ENCODE data around the gene RXRG. TPM values are rescaled to one million over a fixed set of nuclear protein-coding genes. Genes with fewer than 3 reads are reported as not detected.
"Not testable (repeated sequence)": the region's sequence is repeated elsewhere in the genome, so short reads cannot be mapped to it uniquely, and the experiment has no call there.

RXRG gene
- total RNA-seq, 1 donor from 2014 or later = 39.1 TPM

- Histone ChIP-seq H3K4me1 (ENCODE audit: control insufficient read depth in 3 of 3, insufficient read depth in 3 of 3, low read length in 3 of 3) (no peaks in the 10 kb centered on the region), H3K27me3 (ENCODE audit: control insufficient read depth in 3 of 3, insufficient read depth in 3 of 3, low read length in 3 of 3) (no peaks in the 10 kb centered on the region), H3K9ac (ENCODE audit: low read depth in 1 of 3, low read length in 3 of 3) (no peak overlapping the region), H3K4me3 (ENCODE audit: low read length in 3 of 3) (no peak overlapping the region), H3K9me3 (ENCODE audit: control insufficient read depth in 3 of 3, low read length in 3 of 3) (no peaks in the 10 kb centered on the region), H3K36me3 (ENCODE audit: control insufficient read depth in 3 of 3, insufficient read depth in 3 of 3, low read length in 3 of 3) (no peaks in the 10 kb centered on the region), H3K27ac (ENCODE audit: low read depth, low read length) (no peak overlapping the region)
Observed at GRCh38 chr1:165474196-165474595, 29.3 kb upstream of the RXRG start.

GRCh38 chr1:165473081-165473480 lies 28.2 kb upstream of the RXRG start:
- no peaks in the 10 kb centered on the region for H3K27me3 ChIP-seq (ENCODE audit: control insufficient read depth in 3 of 3, insufficient read depth in 3 of 3, low read length in 3 of 3)
- no peaks in the 10 kb centered on the region for H3K9me3 ChIP-seq (ENCODE audit: control insufficient read depth in 3 of 3, low read length in 3 of 3)
- H3K4me3 ChIP-seq (ENCODE audit: low read length in 3 of 3) = no peak overlapping the region
- no peak overlapping the region for H3K27ac ChIP-seq (ENCODE audit: low read depth, low read length)
- no peaks in the 10 kb centered on the region for H3K36me3 ChIP-seq (ENCODE audit: control insufficient read depth in 3 of 3, insufficient read depth in 3 of 3, low read length in 3 of 3)
- H3K9ac ChIP-seq (ENCODE audit: low read depth in 1 of 3, low read length in 3 of 3) = no peak overlapping the region
- H3K4me1 ChIP-seq (ENCODE audit: control insufficient read depth in 3 of 3, insufficient read depth in 3 of 3, low read length in 3 of 3) = no peaks in the 10 kb centered on the region

GRCh38 chr1:165468726-165469249 lies 23.9 kb upstream of the RXRG start:
- H3K4me1 ChIP-seq (ENCODE audit: control insufficient read depth in 3 of 3, insufficient read depth in 3 of 3, low read length in 3 of 3) = no peaks in the 10 kb centered on the region
- no peaks in the 10 kb centered on the region for H3K36me3 ChIP-seq (ENCODE audit: control insufficient read depth in 3 of 3, insufficient read depth in 3 of 3, low read length in 3 of 3)
- H3K9me3 ChIP-seq (ENCODE audit: control insufficient read depth in 3 of 3, low read length in 3 of 3) = no peaks in the 10 kb centered on the region
- H3K27ac ChIP-seq (ENCODE audit: low read depth, low read length) = no peak overlapping the region
- no peak overlapping the region for H3K9ac ChIP-seq (ENCODE audit: low read depth in 1 of 3, low read length in 3 of 3)
- H3K27me3 ChIP-seq (ENCODE audit: control insufficient read depth in 3 of 3, insufficient read depth in 3 of 3, low read length in 3 of 3) = no peaks in the 10 kb centered on the region
- H3K4me3 ChIP-seq (ENCODE audit: low read length in 3 of 3) = no peak overlapping the region

- Histone ChIP-seq H3K27ac (ENCODE audit: low read depth, low read length) (no peak overlapping the region), H3K27me3 (ENCODE audit: control insufficient read depth in 3 of 3, insufficient read depth in 3 of 3, low read length in 3 of 3) (no peaks in the 10 kb centered on the region), H3K4me3 (ENCODE audit: low read length in 3 of 3) (no peak overlapping the region), H3K9me3 (ENCODE audit: control insufficient read depth in 3 of 3, low read length in 3 of 3) (no peaks in the 10 kb centered on the region), H3K9ac (ENCODE audit: low read depth in 1 of 3, low read length in 3 of 3) (no peak overlapping the region), H3K4me1 (ENCODE audit: control insufficient read depth in 3 of 3, insufficient read depth in 3 of 3, low read length in 3 of 3) (no peaks in the 10 kb centered on the region), H3K36me3 (ENCODE audit: control insufficient read depth in 3 of 3, insufficient read depth in 3 of 3, low read length in 3 of 3) (no peaks in the 10 kb centered on the region)
Observed at GRCh38 chr1:165468253-165468652, 23.3 kb upstream of the RXRG start.

GRCh38 chr1:165467706-165468105 lies 22.8 kb upstream of the RXRG start:
- no peak overlapping the region for H3K27ac ChIP-seq (ENCODE audit: low read depth, low read length)
- H3K9me3 ChIP-seq (ENCODE audit: control insufficient read depth in 3 of 3, low read length in 3 of 3) = no peaks in the 10 kb centered on the region
- no peak overlapping the region for H3K4me3 ChIP-seq (ENCODE audit: low read length in 3 of 3)
- H3K27me3 ChIP-seq (ENCODE audit: control insufficient read depth in 3 of 3, insufficient read depth in 3 of 3, low read length in 3 of 3) = no peaks in the 10 kb centered on the region
- no peak overlapping the region for H3K9ac ChIP-seq (ENCODE audit: low read depth in 1 of 3, low read length in 3 of 3)
- no peaks in the 10 kb centered on the region for H3K4me1 ChIP-seq (ENCODE audit: control insufficient read depth in 3 of 3, insufficient read depth in 3 of 3, low read length in 3 of 3)
- no peaks in the 10 kb centered on the region for H3K36me3 ChIP-seq (ENCODE audit: control insufficient read depth in 3 of 3, insufficient read depth in 3 of 3, low read length in 3 of 3)

GRCh38 chr1:165463978-165464377 lies 19.1 kb upstream of the RXRG start:
- no peak overlapping the region for H3K27ac ChIP-seq (ENCODE audit: low read depth, low read length)
- H3K36me3 ChIP-seq (ENCODE audit: control insufficient read depth in 3 of 3, insufficient read depth in 3 of 3, low read length in 3 of 3) = no peaks in the 10 kb centered on the region
- H3K9ac ChIP-seq (ENCODE audit: low read depth in 1 of 3, low read length in 3 of 3) = no peak overlapping the region
- H3K9me3 ChIP-seq (ENCODE audit: control insufficient read depth in 3 of 3, low read length in 3 of 3) = no peaks in the 10 kb centered on the region
- no peaks in the 10 kb centered on the region for H3K27me3 ChIP-seq (ENCODE audit: control insufficient read depth in 3 of 3, insufficient read depth in 3 of 3, low read length in 3 of 3)
- peaks cover 0 to 5% (median 0%) of the 10 kb centered on the region in 3 donors for H3K4me1 ChIP-seq (ENCODE audit: control insufficient read depth in 3 of 3, insufficient read depth in 3 of 3, low read length in 3 of 3)
- H3K4me3 ChIP-seq (ENCODE audit: low read length in 3 of 3) = no peak overlapping the region

- not testable (repeated sequence) for H3K9me3 ChIP-seq (ENCODE audit: control insufficient read depth in 3 of 3, low read length in 3 of 3); H3K36me3 ChIP-seq (ENCODE audit: control insufficient read depth in 3 of 3, insufficient read depth in 3 of 3, low read length in 3 of 3)
Observed at GRCh38 chr1:165459683-165460082, 14.8 kb upstream of the RXRG start.

GRCh38 chr1:165456861-165457260 lies 11.9 kb upstream of the RXRG start:
- Histone ChIP-seq H3K4me3 (ENCODE audit: low read length in 3 of 3) (no peak overlapping the region), H3K4me1 (ENCODE audit: control insufficient read depth in 3 of 3, insufficient read depth in 3 of 3, low read length in 3 of 3) (peaks cover 5 to 12% (median 5%) of the 10 kb centered on the region in 3 donors), H3K9ac (ENCODE audit: low read depth in 1 of 3, low read length in 3 of 3) (no peak overlapping the region), H3K27ac (ENCODE audit: low read depth, low read length) (no peak overlapping the region), H3K36me3 (ENCODE audit: control insufficient read depth in 3 of 3, insufficient read depth in 3 of 3, low read length in 3 of 3) (no peaks in the 10 kb centered on the region), H3K9me3 (ENCODE audit: control insufficient read depth in 3 of 3, low read length in 3 of 3) (no peaks in the 10 kb centered on the region), H3K27me3 (ENCODE audit: control insufficient read depth in 3 of 3, insufficient read depth in 3 of 3, low read length in 3 of 3) (no peaks in the 10 kb centered on the region)

More at GRCh38 chr1:165459683-165460082, 14.8 kb upstream of the RXRG start:
- not testable (repeated sequence) for H3K4me1 ChIP-seq (ENCODE audit: control insufficient read depth in 3 of 3, insufficient read depth in 3 of 3, low read length in 3 of 3); H3K9ac ChIP-seq (ENCODE audit: low read depth in 1 of 3, low read length in 3 of 3); H3K4me3 ChIP-seq (ENCODE audit: low read length in 3 of 3); H3K27me3 ChIP-seq (ENCODE audit: control insufficient read depth in 3 of 3, insufficient read depth in 3 of 3, low read length in 3 of 3); H3K27ac ChIP-seq (ENCODE audit: low read depth, low read length)

- no peaks in the 10 kb centered on the region for H3K36me3 ChIP-seq (ENCODE audit: control insufficient read depth in 3 of 3, insufficient read depth in 3 of 3, low read length in 3 of 3)
- H3K9me3 ChIP-seq (ENCODE audit: control insufficient read depth in 3 of 3, low read length in 3 of 3) = no peaks in the 10 kb centered on the region
- H3K4me1 ChIP-seq (ENCODE audit: control insufficient read depth in 3 of 3, insufficient read depth in 3 of 3, low read length in 3 of 3) = peaks cover 5 to 7% (median 5%) of the 10 kb centered on the region in 3 donors
- H3K27ac ChIP-seq (ENCODE audit: low read depth, low read length) = no peak overlapping the region
- no peak overlapping the region for H3K9ac ChIP-seq (ENCODE audit: low read depth in 1 of 3, low read length in 3 of 3)
- H3K27me3 ChIP-seq (ENCODE audit: control insufficient read depth in 3 of 3, insufficient read depth in 3 of 3, low read length in 3 of 3) = no peaks in the 10 kb centered on the region
- no peak overlapping the region for H3K4me3 ChIP-seq (ENCODE audit: low read length in 3 of 3)
Observed at GRCh38 chr1:165456114-165456513, 11.2 kb upstream of the RXRG start.

- Histone ChIP-seq H3K9me3 (ENCODE audit: control insufficient read depth in 3 of 3, low read length in 3 of 3) (no peaks in the 10 kb centered on the region), H3K9ac (ENCODE audit: low read depth in 1 of 3, low read length in 3 of 3) (no peak overlapping the region), H3K4me3 (ENCODE audit: low read length in 3 of 3) (no peak overlapping the region), H3K27ac (ENCODE audit: low read depth, low read length) (no peak overlapping the region), H3K4me1 (ENCODE audit: control insufficient read depth in 3 of 3, insufficient read depth in 3 of 3, low read length in 3 of 3) (peaks cover 5 to 7% (median 5%) of the 10 kb centered on the region in 3 donors), H3K36me3 (ENCODE audit: control insufficient read depth in 3 of 3, insufficient read depth in 3 of 3, low read length in 3 of 3) (no peaks in the 10 kb centered on the region), H3K27me3 (ENCODE audit: control insufficient read depth in 3 of 3, insufficient read depth in 3 of 3, low read length in 3 of 3) (no peaks in the 10 kb centered on the region)
Observed at GRCh38 chr1:165455111-165455510, 10.2 kb upstream of the RXRG start.
